ENCODE measurements around the gene KRT6A.

DNA sequence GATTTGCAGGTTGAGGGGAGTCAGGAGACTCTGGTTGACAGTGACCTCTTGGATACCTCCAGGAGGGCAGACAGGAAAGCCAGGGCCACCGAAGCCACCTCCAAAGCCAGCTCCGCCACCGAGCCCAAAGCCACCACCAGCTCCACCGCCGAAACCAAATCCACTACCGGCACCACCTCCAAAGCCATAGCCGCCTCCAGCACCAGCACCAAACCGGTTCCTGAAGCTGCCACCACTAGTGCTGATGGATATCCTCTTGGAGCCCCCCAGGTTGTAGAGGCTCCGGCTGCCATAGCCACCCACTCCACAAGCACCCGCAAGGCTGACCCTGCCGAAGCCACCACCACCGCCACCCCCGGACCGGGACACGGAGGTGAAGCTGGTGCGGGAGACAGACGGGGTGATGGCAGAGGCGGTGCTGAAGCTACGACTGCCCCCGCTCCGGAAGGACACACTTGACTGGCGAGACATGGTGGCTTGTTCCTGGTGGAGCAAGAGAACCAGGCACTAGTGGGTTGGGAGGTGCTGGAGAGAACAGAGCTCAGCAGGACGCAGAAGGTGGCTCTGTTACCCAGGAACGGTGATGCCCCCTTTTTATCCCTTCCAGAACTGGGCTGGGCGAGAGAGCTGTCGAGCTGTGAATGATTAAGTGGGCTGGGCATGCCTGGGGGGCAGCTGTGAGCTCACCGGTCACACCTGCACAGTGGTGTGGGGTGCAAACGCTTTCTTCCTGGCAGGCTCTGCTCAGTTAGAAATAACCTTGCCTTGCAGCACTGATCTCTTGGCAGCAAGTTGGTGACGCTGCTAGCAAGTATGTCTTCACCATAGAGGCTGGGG lies 27.0 kb upstream of the KRT6A start, which contains the start of gene KRT5:
- TF ChIP-seq CTCF (IDR thresholded peaks at IDR 0.05) (no peak), POLR2A (IDR thresholded peaks at IDR 0.05) (no peak)
